Stimulated activated naive CD8-positive, alpha-beta T cell treated with anti-CD3 and anti-CD28 coated beads, Interleukin-15, Interleukin-2, amounts not matched to agents 100 ng/mL and 50 ng/mL, for 24 hours (primary cell): Measurements from ENCODE around the gene PGBD4.
A peak's percentile ranks its signal among the peaks of the same experiment; 100 is the strongest.

Source experiments
- H3K27ac Mint-ChIP-seq: one replicate; pipeline ENCODE4 v1.8.0; 2021; ENCODE audit warnings: mild to moderate bottlenecking, mixed read lengths
- H3K27me3 Mint-ChIP-seq: one replicate; pipeline ENCODE4 v1.8.0; 2021; ENCODE audit warnings: mixed read lengths
- H3K36me3 Mint-ChIP-seq: one replicate; pipeline ENCODE4 v1.8.0; 2021; ENCODE audit warnings: low read depth, mixed read lengths
- H3K4me1 Mint-ChIP-seq: one replicate; pipeline ENCODE4 v1.8.0; 2021; ENCODE audit warnings: low read depth, mixed read lengths
- H3K4me3 Mint-ChIP-seq: one replicate; pipeline ENCODE4 v1.8.0; 2021; ENCODE audit warnings: mild to moderate bottlenecking, mixed read lengths
- H3K9me3 Mint-ChIP-seq: one replicate; pipeline ENCODE4 v1.8.0; 2021; ENCODE audit warnings: mixed read lengths

The PGBD4 gene

DNA sequence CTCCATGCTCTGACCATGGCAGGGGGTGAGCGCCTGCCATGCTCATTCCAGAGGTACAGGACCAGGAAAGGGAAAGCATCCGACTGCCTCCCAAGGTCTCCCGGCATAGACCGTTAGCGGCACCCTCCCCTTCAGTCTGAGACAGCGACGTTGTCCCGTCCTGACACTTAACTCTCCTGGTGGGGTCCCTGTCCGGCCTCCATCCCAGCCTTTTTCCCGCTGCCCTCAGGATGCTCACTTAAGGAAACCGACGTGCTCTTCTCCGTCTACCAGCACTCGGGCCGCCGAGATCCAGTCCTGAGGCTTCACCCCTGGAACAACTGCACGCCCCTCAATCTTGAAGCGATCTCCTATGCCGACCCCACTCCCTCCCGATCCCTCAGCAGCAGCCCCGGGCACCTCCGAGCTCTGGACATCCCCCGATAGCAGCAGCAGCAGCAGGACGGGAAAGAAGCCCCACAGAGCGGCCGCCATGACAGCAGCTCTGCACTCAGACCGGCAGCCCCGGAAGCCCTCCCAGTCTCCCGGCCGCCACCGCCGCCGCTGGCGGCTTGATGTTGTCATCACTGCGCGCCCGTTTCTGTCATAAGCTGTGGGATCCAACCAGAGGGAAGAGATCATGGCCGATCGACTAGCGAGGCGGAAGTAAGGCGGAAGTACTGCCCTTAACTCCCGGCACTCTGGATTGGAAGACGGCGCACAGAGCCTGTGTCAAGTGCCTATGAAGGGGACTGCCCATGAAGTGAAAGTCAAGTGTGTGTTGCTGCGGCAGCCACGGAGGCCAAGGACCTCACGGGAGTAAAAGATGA is at the start of gene PGBD4, which contains the start of gene EMC7:
Gene PGBD4, plus strand, starts transcription at position 718 of the 809 bp plus-strand sequence. CDS start 449 bp downstream, outside the sequence.
Gene EMC7, minus strand, starts transcription at position 497 of the 809 bp plus-strand sequence. Its CDS starts 23 bp downstream, at position 474.
- Mint-ChIP-seq H3K27ac (peak within 1 kb of the TSS; percentile 99), H3K4me3 (peak within 1 kb of the TSS; percentile 100), H3K9me3 (peaks cover 22% of the 10 kb centered on the region), H3K27me3 (no peaks in the 10 kb centered on the region), H3K4me1 (peaks cover 50% of the 10 kb centered on the region), H3K36me3 (peaks cover 27% of the 10 kb centered on the region)

DNA sequence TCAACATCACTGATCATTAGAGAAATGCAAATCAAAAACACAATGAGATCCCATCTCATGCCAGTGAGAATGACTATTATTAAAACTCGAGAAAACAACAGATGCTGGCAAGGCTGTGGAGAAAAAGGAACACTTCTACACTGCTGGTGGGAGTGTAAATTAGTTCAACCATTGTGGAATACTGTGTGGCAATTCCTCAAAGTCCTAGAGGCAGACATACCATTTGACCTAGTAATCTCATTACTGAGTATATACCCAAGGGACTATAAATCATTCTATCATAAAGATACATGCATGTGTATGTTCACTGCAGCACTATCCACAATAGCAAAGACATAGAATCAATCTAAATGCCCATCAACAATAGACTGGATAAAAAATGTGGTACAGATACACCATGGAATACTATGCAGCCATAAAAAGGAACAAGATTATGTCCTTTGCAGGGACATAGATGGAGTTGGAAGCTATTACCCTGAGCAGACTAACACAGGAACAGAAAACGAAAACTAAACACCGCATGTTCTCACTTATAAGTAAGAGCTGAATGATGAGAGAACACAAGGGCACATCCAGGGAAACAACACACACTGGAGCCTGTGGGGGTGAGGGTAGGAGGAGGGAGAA is 47.7 kb upstream of the PGBD4 start:
- Mint-ChIP-seq H3K27me3 (no peaks in the 10 kb centered on the region), H3K36me3 (peaks cover 20% of the 10 kb centered on the region), H3K9me3 (peaks cover 21% of the 10 kb centered on the region), H3K4me1 (no peaks in the 10 kb centered on the region), H3K4me3 (no peak overlapping the region), H3K27ac (no peak overlapping the region)

DNA sequence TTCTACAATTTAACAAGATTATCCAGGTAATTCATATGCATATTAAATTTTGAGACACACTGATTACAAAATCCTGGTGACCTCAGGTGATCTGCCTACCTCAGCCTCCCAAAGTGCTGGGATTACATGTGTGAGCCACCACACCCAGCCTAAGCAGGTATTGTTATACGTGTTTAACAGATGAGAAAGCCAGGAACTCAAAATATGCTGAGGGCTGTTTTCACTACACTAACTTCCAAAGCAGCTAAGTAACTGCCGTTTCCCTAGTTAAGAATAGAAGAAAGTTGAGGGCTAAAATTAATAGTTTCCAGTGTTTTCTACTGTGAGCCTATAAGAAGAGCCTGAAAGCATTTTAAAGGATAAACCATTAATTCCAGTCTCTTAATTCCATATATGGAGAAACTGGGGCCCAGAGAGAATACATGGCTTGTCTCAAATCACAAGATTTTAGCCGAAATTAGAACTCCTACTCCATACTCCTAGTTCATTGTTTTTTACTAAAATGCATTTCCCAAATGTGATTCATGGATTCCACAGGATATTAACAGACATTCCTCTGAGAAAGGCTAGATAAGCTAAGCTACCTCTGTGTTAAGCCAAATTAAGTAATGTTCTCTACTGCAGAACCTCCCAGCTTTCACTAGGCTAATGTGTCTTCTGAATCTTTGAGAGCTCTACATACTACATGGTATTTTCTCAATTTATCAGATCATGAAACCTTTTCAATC is 45.9 kb upstream of the PGBD4 start:
- Mint-ChIP-seq H3K9me3 (peaks cover 7% of the 10 kb centered on the region), H3K27me3 (no peaks in the 10 kb centered on the region), H3K4me3 (no peak overlapping the region), H3K27ac (no peak overlapping the region), H3K4me1 (no peaks in the 10 kb centered on the region), H3K36me3 (peaks cover 7% of the 10 kb centered on the region)

DNA sequence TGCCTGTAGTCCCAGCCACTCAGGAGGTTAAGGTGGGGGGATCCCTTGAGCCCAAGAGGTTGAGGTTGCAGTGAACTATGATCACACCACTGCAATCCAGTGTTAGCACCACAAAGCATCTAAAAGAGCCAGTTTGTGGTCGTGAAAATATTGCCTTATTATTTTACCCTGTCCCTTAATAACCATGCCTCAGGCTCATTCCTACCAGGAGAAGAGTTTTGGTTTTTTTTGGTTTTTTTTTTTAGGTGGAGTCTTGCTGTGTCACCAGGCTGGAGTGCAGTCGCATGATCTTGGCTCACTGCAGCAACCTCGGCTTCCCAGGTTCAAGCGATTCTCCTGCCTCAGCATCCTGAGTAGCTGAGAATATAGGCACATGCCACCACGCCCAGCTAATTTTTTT is 45.0 kb upstream of the PGBD4 start:
- no peak overlapping the region for H3K4me3 Mint-ChIP-seq
- no peaks in the 10 kb centered on the region for H3K36me3 Mint-ChIP-seq
- H3K4me1 Mint-ChIP-seq, result no peaks in the 10 kb centered on the region
- H3K9me3 Mint-ChIP-seq, result no peaks in the 10 kb centered on the region
- H3K27ac Mint-ChIP-seq, result no peak overlapping the region
- no peaks in the 10 kb centered on the region for H3K27me3 Mint-ChIP-seq

DNA sequence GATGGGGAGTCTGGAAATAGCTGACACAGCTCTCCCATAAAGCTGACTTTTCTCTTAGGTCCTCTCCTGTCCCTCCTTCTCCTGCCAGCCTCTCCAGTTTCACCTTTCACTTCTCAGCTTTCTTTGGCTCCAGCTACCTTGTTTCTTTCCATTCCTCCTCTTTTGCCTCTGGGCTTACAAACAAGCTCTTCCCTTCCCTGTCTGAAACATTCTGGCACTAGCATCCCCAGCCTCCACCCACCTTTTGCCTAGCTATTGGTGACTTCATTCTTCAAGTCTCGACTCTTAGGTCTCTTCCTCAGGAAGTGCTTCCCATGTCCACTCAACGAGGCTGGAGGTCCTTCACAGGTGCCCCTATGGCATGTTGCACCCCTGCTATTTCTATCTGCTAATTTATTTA is 42.4 kb upstream of the PGBD4 start:
- Mint-ChIP-seq H3K27ac (no peak overlapping the region), H3K36me3 (no peaks in the 10 kb centered on the region), H3K4me3 (no peak overlapping the region), H3K27me3 (no peaks in the 10 kb centered on the region), H3K4me1 (no peaks in the 10 kb centered on the region), H3K9me3 (no peaks in the 10 kb centered on the region)

DNA sequence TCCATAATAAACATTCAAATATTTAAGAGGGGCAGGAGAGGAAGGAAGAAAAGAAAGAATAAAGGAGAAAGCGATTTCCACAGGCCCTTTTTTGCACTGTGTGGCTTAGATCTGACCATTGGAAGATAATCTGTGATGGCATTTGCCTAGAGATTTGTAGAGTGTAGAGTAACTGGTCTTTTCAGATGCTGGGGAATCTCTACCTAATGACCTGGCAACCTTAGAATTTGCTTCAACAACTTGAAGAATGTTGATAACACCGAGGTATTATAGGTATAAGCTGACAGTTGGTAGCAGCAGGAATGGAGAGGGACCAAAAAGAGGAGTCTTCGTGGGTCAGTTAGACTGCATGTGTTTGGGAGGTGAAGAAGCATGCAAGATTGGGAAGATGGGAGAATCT is 41.9 kb upstream of the PGBD4 start:
- Mint-ChIP-seq H3K27me3 (no peaks in the 10 kb centered on the region), H3K27ac (no peak overlapping the region), H3K4me1 (no peaks in the 10 kb centered on the region), H3K4me3 (no peak overlapping the region), H3K9me3 (no peaks in the 10 kb centered on the region), H3K36me3 (no peaks in the 10 kb centered on the region)

DNA sequence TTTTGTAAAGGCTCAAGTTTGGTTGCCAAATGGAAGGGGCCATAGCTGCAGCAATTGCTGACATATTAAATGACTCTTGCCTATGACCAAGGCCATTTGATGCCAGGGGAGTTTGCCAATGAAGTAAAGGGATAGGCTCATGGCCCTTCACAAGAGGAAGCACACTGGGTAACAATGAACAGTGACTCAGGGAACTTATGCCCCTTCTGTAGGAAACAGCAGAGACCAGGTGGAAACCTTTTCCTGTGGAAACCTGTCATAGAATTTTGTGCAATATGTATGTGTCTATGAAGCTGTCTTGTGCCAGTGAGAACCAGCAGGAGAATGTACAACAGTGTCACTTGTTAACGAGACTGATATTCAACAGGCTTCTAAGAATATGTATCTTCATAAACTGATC is 37.4 kb upstream of the PGBD4 start:
- Mint-ChIP-seq H3K4me1 (no peaks in the 10 kb centered on the region), H3K27ac (no peak overlapping the region), H3K4me3 (no peak overlapping the region), H3K36me3 (no peaks in the 10 kb centered on the region), H3K9me3 (no peaks in the 10 kb centered on the region), H3K27me3 (no peaks in the 10 kb centered on the region)

DNA sequence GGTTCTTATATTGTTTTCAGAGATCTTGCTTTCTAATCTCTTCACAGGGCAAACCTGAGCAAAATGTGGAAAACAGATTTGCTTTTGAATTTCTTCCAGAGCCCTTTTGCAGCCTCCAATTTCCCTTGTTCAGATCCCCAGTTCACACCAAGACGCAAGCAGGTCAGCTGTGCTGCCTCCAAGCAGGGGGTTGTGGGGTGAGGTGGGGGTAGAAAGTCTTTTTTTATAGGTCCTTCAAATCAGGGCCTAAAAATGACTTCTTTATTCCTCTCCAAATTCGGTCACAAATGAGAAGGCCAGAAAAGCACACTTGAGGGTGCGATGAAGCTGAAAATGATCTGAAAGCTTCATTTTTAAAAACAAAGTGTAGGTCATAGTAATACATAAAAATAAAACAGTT is 36.6 kb upstream of the PGBD4 start:
- Mint-ChIP-seq H3K4me3 (no peak overlapping the region), H3K9me3 (no peaks in the 10 kb centered on the region), H3K27me3 (no peaks in the 10 kb centered on the region), H3K27ac (no peak overlapping the region), H3K36me3 (no peaks in the 10 kb centered on the region), H3K4me1 (no peaks in the 10 kb centered on the region)

DNA sequence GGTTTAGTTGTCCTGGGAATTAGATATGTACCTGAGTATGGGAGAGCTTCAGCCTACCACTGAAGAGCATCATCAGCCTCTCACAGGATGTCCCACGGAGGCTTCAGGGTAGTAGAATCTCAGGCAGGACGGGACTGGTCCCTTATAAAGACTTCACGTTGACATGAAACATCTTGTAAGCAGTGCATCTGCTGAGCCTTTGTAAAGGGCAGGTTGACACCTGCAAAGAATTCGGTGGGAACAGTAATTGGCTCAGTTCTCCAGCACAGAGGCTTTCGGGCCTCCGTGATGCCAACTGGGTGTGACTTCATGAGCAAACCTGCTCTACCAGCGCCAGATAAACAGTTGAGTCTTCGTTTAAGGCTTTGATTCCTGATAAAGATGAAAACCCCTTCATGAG is 35.9 kb upstream of the PGBD4 start:
- Mint-ChIP-seq H3K4me1 (no peaks in the 10 kb centered on the region), H3K4me3 (no peak overlapping the region), H3K27me3 (no peaks in the 10 kb centered on the region), H3K9me3 (no peaks in the 10 kb centered on the region), H3K36me3 (no peaks in the 10 kb centered on the region), H3K27ac (no peak overlapping the region)

DNA sequence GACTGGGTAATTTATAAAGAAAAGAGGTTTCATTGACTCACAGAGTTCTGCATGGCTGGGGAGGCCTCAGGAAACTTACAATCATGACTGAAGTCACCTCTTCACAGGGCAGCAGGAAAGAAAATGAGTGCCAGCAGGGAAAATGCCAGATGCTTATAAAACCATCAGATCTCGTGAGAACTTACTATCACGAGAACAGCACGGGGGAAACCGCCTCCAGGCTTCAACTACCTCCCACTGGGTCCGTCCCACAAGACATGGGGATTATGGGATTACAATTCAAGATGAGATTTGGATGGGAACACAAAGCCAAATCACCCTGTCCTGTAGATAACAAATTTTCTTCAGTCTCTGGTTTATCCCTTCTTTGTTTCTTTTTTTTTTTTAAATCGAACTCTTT is 31.9 kb upstream of the PGBD4 start:
- no peaks in the 10 kb centered on the region for H3K9me3 Mint-ChIP-seq
- no peak overlapping the region for H3K4me3 Mint-ChIP-seq
- H3K27me3 Mint-ChIP-seq, result no peaks in the 10 kb centered on the region
- peaks cover 4% of the 10 kb centered on the region for H3K36me3 Mint-ChIP-seq
- H3K27ac Mint-ChIP-seq, result no peak overlapping the region
- H3K4me1 Mint-ChIP-seq, result no peaks in the 10 kb centered on the region

DNA sequence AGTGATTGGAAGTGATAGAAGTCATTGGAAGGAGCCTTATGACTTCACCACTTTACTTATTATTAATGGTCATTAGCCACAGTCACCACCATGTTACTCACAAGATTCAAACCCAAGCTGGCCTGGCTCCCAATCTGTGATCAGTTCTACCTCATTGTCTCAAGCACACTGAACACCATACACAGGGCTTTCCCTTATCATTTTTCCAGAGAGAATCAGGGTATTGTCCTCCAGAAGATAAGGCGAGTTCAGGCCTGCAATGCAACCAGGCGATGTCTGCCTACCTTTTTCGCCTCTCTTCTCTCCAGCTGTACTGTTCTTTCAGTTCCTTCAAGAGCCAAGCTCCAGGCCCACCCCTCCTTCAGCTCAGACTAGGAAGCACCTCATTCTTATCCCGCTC is 25.1 kb upstream of the PGBD4 start:
- no peak overlapping the region for H3K27ac Mint-ChIP-seq
- H3K4me3 Mint-ChIP-seq, result no peak overlapping the region
- H3K36me3 Mint-ChIP-seq, result peaks cover 4% of the 10 kb centered on the region
- no peaks in the 10 kb centered on the region for H3K27me3 Mint-ChIP-seq
- H3K4me1 Mint-ChIP-seq, result no peaks in the 10 kb centered on the region
- no peaks in the 10 kb centered on the region for H3K9me3 Mint-ChIP-seq

DNA sequence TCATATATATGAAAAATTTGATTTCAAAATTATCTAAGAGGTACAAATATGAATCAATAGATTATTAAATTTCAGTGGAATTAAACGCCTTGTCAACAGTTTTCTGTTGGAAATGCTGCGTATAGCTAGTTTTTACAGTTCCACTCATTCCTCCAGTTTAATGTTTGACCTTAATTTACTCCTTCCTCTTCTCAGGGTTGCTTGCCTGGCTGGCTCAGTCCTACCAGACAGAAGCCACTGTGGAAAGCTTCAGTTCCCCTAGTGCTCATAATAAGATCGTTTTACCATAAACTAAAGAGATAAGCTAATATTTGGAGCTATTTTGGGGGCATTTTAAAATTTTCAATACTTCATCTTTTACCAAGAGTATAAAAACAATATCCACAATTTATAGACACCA is 23.0 kb upstream of the PGBD4 start:
- Mint-ChIP-seq H3K27me3 (no peaks in the 10 kb centered on the region), H3K4me1 (no peaks in the 10 kb centered on the region), H3K36me3 (peaks cover 10% of the 10 kb centered on the region), H3K9me3 (no peaks in the 10 kb centered on the region), H3K4me3 (no peak overlapping the region), H3K27ac (no peak overlapping the region)

DNA sequence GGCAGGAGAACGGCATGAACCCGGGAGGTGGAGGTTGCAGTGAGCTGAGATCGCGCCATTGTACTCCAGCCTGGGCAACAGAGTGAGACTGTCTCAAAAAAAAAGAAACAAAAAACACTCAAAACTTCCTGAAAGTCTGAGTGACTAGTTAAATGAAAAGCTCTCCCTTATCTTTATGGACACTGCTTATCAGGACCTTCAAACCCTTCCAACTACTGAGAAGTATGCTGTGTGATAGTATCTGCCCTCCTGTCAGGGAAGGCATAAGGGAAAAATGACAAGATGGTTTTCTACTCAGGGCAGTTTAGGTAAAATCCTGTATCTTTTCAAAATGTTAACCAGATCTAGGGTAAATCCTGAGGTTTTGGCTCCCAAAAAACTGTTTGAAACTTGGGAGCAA is 22.0 kb upstream of the PGBD4 start:
- H3K27ac Mint-ChIP-seq, result no peak overlapping the region
- H3K4me1 Mint-ChIP-seq, result no peaks in the 10 kb centered on the region

DNA sequence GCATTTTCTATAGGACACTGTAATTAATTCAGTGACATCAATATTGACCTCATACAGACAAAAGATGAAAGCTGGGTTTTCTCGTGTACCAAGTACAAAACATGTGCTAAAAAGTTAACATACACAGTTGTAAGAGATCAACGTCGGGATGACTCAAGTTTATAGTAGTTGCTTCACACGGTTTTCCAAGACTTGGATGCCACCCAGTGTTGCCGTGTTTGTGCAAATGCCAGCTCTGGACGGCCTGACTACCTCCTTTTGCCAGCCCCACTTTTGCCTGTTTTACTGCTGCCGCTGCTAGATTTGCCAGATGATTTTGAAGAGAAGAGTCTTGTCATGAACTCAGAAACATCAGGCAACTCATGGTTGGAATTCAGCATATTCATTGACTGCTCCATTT is 17.8 kb upstream of the PGBD4 start:
- peaks cover 28% of the 10 kb centered on the region for H3K36me3 Mint-ChIP-seq
- no peaks in the 10 kb centered on the region for H3K9me3 Mint-ChIP-seq
- H3K27ac Mint-ChIP-seq, result no peak overlapping the region
- no peak overlapping the region for H3K4me3 Mint-ChIP-seq
- H3K4me1 Mint-ChIP-seq, result no peaks in the 10 kb centered on the region
- H3K27me3 Mint-ChIP-seq, result no peaks in the 10 kb centered on the region

More for the DNA sequence above, 22.0 kb upstream of the PGBD4 start:
- H3K36me3 Mint-ChIP-seq, result peaks cover 11% of the 10 kb centered on the region
- no peaks in the 10 kb centered on the region for H3K9me3 Mint-ChIP-seq
- no peaks in the 10 kb centered on the region for H3K27me3 Mint-ChIP-seq
- H3K4me3 Mint-ChIP-seq, result no peak overlapping the region

DNA sequence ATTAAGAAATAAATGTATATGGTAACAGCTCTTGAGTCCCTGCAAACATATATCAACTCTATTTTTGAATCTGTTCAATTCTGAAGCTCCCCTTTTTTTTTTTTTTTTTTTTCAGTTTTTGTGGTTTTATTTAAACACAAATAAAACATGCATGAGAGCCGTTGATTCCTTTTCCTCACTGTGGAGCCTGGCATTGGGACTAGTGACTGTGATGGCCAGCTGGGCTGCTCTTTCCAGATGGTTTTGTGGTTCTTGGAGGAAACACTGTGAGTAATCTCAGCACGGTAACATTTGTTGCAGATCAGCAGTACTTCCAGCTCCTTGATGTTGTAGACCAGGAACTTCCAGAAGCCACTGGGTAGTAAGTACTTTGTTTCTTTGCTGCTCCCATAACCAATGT is 16.1 kb upstream of the PGBD4 start:
- Mint-ChIP-seq H3K4me3 (no peak overlapping the region), H3K9me3 (no peaks in the 10 kb centered on the region), H3K4me1 (no peaks in the 10 kb centered on the region), H3K36me3 (peaks cover 32% of the 10 kb centered on the region), H3K27me3 (no peaks in the 10 kb centered on the region), H3K27ac (no peak overlapping the region)
